GM12864 (cell line): Measurements from ENCODE around the gene CLDN19.

Experiments used
- DNase-seq: peaks from one replicate; pipeline ENCODE4 v3.0.0-alpha.2; 2011; ENCODE audit warnings: low read depth
- H3K4me3 ChIP-seq: 2 replicates; pipeline ENCODE4 v1.5.1; 2011; ENCODE audit warnings: mild to moderate bottlenecking, low read depth, low read length, control low read depth
- CTCF ChIP-seq: IDR thresholded peaks from 2 replicates; pipeline ENCODE4 v1.5.1; 2011; ENCODE audit warnings: low read depth, mild to moderate bottlenecking, moderate library complexity, low read length, control low read depth, inconsistent platforms; ENCODE audit errors: missing control alignments

The CLDN19 gene

GRCh38 chr1:42690477-42691156 lies 49.4 kb downstream of the CLDN19 start:
- H3K4me3 ChIP-seq: no peak overlapping the region
- no peak for DNase-seq
- TF ChIP-seq CTCF: peak; percentile 23

DNA sequence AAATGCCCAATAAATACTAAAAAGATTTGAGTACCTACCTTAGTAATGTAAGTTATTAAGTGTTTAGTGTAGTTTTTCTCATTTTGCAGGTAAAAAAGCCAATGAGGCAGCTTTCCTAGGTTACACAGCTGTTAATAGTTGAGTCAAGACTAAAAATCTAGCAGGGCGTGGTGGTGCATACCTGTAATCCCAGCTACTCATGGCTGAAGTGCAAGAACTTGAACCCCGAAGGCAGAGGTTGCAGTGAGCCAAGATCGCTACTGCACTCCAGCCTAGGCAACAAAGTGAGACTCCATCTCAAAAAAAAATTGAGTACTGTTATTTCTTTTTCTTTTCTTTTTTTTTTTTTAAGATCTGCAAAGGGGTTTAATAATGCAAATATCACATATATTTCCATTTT lies 50.1 kb downstream of the CLDN19 start:
- no peak for DNase-seq
- H3K4me3 ChIP-seq: no peak overlapping the region
- no peak for TF ChIP-seq CTCF

GRCh38 chr1:42686418-42686817 lies 53.6 kb downstream of the CLDN19 start:
- DNase-seq: no peak
- TF ChIP-seq CTCF: no peak
- no peak overlapping the region for H3K4me3 ChIP-seq

GRCh38 chr1:42684139-42684538 lies 55.9 kb downstream of the CLDN19 start:
- DNase-seq: no peak
- H3K4me3 ChIP-seq: peak overlapping the region; percentile 63
- no peak for TF ChIP-seq CTCF
